H1 (cell line): ENCODE measurements around the gene SELPLG. TPM values are rescaled to one million over a fixed set of nuclear protein-coding genes. Genes with fewer than 3 reads are reported as not detected.

ENCODE experiments used
- CTCF ChIA-PET: fragments of 300-600 bp; sonication (Branson Sonifier 250); formaldehyde crosslinking; loops from one replicate; lab custom pipeline; 2021; ENCODE audit not compliant: partially characterized antibody; lab: Charles Lee
- POLR2A ChIA-PET: fragments of 300-600 bp; sonication (Branson Sonifier 250); formaldehyde crosslinking; loops from one replicate; lab custom pipeline; 2021; ENCODE audit warnings: inconsistent platforms; ENCODE audit not compliant: partially characterized antibody; lab: Charles Lee
- DNase-seq, 2 experiments: peaks; one replicate each; pipeline versions ENCODE4 v3.0.0 to v3.0.0-alpha.2; 2010 to 2022; ENCODE audit warnings: low spot score in 2 of 2, low read depth in 1 of 2, mixed read lengths in 1 of 2
- FAIRE-seq: peaks from 2 replicates; lab custom pipeline; 2011; peaks lifted over from hg19 to GRCh38; lab: Jason Lieb, UNC
- H2AFZ ChIP-seq: 2 replicates; pipeline ENCODE4 v1.8.1; 2012; ENCODE audit warnings: low read length, inconsistent platforms
- H2AK5ac ChIP-seq: 2 replicates; pipeline ENCODE4 v1.6.1; 2013; ENCODE audit warnings: low read depth, low read length
- H2BK120ac ChIP-seq: replicated peaks from 2 replicates; pipeline ENCODE3; 2013; ENCODE audit warnings: low read depth, low read length, inconsistent platforms
- H2BK12ac ChIP-seq: 2 replicates; pipeline ENCODE4 v1.6.1; 2013; ENCODE audit warnings: low read depth, low read length
- H2BK15ac ChIP-seq: 2 replicates; pipeline ENCODE4 v1.6.1; 2013; ENCODE audit warnings: low read length
- H2BK20ac ChIP-seq: 2 replicates; pipeline ENCODE4 v1.6.1; 2013; ENCODE audit warnings: low read length
- H2BK5ac ChIP-seq: 2 replicates; pipeline ENCODE4 v1.6.1; 2013; ENCODE audit warnings: low read depth, low read length
- H3K14ac ChIP-seq: 2 replicates; pipeline ENCODE4 v1.6.1; 2013; ENCODE audit warnings: inconsistent platforms; ENCODE audit not compliant: insufficient read length
- H3K18ac ChIP-seq: 2 replicates; pipeline ENCODE4 v1.6.1; 2013; ENCODE audit warnings: low read length; ENCODE audit errors: extremely low read depth
- H3K23ac ChIP-seq: 2 replicates; pipeline ENCODE4 v1.6.1; 2013; ENCODE audit warnings: inconsistent platforms; ENCODE audit not compliant: insufficient read length
- H3K23me2 ChIP-seq: 2 replicates; pipeline ENCODE4 v1.6.1; 2013; ENCODE audit warnings: low read depth, low read length
- H3K27ac ChIP-seq: 2 replicates; pipeline ENCODE4 v1.6.1; 2011; ENCODE audit warnings: low read depth, low read length, inconsistent platforms
- H3K27me3 ChIP-seq, 4 experiments: replicated peaks in 1 of 4; 1 replicate in 1 of 4; 2 replicates in 3 of 4; pipeline versions ENCODE4 v1.6.1 to v1.8.1; 2011 to 2013; ENCODE audit warnings: low read length in 3 of 4, mild to moderate bottlenecking in 3 of 4, inconsistent platforms in 2 of 4, mixed read lengths in 2 of 4, moderate library complexity in 1 of 4; ENCODE audit not compliant: control insufficient read depth in 3 of 4, insufficient read depth in 3 of 4; ENCODE audit errors: extremely low read depth in 1 of 4
- H3K36me3 ChIP-seq, 4 experiments: 2 replicates each; pipeline versions ENCODE4 v1.6.1 to v1.8.1; 2011 to 2013; ENCODE audit warnings: mild to moderate bottlenecking in 4 of 4, low read length in 3 of 4, moderate library complexity in 2 of 4, control low read depth in 1 of 4, inconsistent platforms in 1 of 4; ENCODE audit not compliant: insufficient read depth in 4 of 4, control insufficient read depth in 2 of 4
- H3K4ac ChIP-seq: replicated peaks from 2 replicates; pipeline ENCODE3; 2013; ENCODE audit warnings: low read length, low read depth, mixed read lengths, inconsistent platforms; ENCODE audit not compliant: insufficient read length
- H3K4me1 ChIP-seq, 4 experiments: replicated peaks in 1 of 4; 1 replicate in 1 of 4; 2 replicates in 3 of 4; pipeline versions ENCODE4 v1.6.1 to v1.8.1; 2011 to 2013; ENCODE audit warnings: low read length in 3 of 4, inconsistent platforms in 2 of 4, mixed read lengths in 1 of 4; ENCODE audit not compliant: insufficient read depth in 4 of 4, control insufficient read depth in 3 of 4
- H3K4me2 ChIP-seq, 2 experiments: 2 replicates each; pipeline versions ENCODE4 v1.6.1 to v1.8.1; 2011 to 2013; ENCODE audit warnings: low read depth in 2 of 2, low read length in 2 of 2, control low read depth in 1 of 2, inconsistent platforms in 1 of 2, mild to moderate bottlenecking in 1 of 2; ENCODE audit not compliant: insufficient read depth in 1 of 2
- H3K4me3 ChIP-seq, 4 experiments: fragments of 200-600, 300-600 bp in 1 of 4; sonication (generic), shearing (Covaris generic), sonication (Bioruptor Twin) in 1 of 4; 2 replicates each; pipeline versions ENCODE4 v1.5.1 to v1.8.1; 2011 to 2016; ENCODE audit warnings: low read length in 4 of 4, low read depth in 3 of 4, control low read depth in 2 of 4, inconsistent platforms in 2 of 4, mild to moderate bottlenecking in 2 of 4, mixed read lengths in 1 of 4, moderate library complexity in 1 of 4; ENCODE audit not compliant: insufficient read depth in 2 of 4; ENCODE audit errors: extremely low read depth in 1 of 4
- H3K56ac ChIP-seq: replicated peaks from 2 replicates; pipeline ENCODE3; 2013; ENCODE audit warnings: low read depth, mild to moderate bottlenecking, mixed read lengths, low read length, inconsistent platforms; ENCODE audit not compliant: insufficient read length
- H3K79me1 ChIP-seq: 2 replicates; pipeline ENCODE4 v1.6.1; 2013; ENCODE audit warnings: low read depth, low read length, control low read depth
- H3K79me2 ChIP-seq, 2 experiments: 2 replicates each; pipeline versions ENCODE4 v1.6.1 to v1.8.1; 2012 to 2013; ENCODE audit warnings: low read length in 2 of 2, mild to moderate bottlenecking in 2 of 2, inconsistent platforms in 1 of 2; ENCODE audit not compliant: insufficient read depth in 2 of 2, control insufficient read depth in 1 of 2
- H3K9ac ChIP-seq, 4 experiments: replicated peaks in 1 of 4; 1 replicate in 1 of 4; 2 replicates in 3 of 4; pipeline versions ENCODE4 v1.6.1 to v1.8.1; 2011 to 2013; ENCODE audit warnings: low read depth in 3 of 4, low read length in 3 of 4, control low read depth in 2 of 4, mild to moderate bottlenecking in 2 of 4, moderate library complexity in 2 of 4, inconsistent platforms in 1 of 4; ENCODE audit errors: extremely low read depth in 1 of 4
- H3K9me3 ChIP-seq, 2 experiments: 2 replicates each; pipeline versions ENCODE4 v1.6.1 to v1.8.1; 2012 to 2013; ENCODE audit warnings: mild to moderate bottlenecking in 2 of 2, moderate library complexity in 2 of 2, control low read depth in 1 of 2, inconsistent platforms in 1 of 2, low read depth in 1 of 2, low read length in 1 of 2, mixed read lengths in 1 of 2; ENCODE audit not compliant: insufficient read depth in 2 of 2
- H4K20me1 ChIP-seq, 2 experiments: replicated peaks in 1 of 2; 2 replicates each; pipeline versions ENCODE3 to v1.8.1; 2011 to 2013; ENCODE audit warnings: inconsistent platforms in 2 of 2, low read length in 2 of 2, mild to moderate bottlenecking in 1 of 2; ENCODE audit not compliant: insufficient read depth in 2 of 2, control insufficient read depth in 1 of 2
- H4K5ac ChIP-seq: 2 replicates; pipeline ENCODE4 v1.6.1; 2013; ENCODE audit warnings: low read length, low read depth, mixed read lengths, inconsistent platforms; ENCODE audit not compliant: insufficient read length
- H4K8ac ChIP-seq: 2 replicates; pipeline ENCODE4 v1.8.0; 2013; ENCODE audit warnings: mild to moderate bottlenecking, moderate library complexity, low read length, inconsistent platforms; ENCODE audit not compliant: insufficient read depth; ENCODE audit errors: extremely low read depth
- H4K91ac ChIP-seq: replicated peaks from 2 replicates; pipeline ENCODE3; 2013; ENCODE audit warnings: low read length, mixed read lengths, inconsistent platforms; ENCODE audit not compliant: insufficient read length
- ASH2L ChIP-seq: fragments of 200-600, 300-600 bp; sonication (generic); IDR thresholded peaks from one replicate; pipeline ENCODE4 v1.7.1; 2017; ENCODE audit warnings: low read length
- FOSL1 ChIP-seq: IDR thresholded peaks from 2 replicates; pipeline ENCODE4 v1.6.1; 2011; ENCODE audit warnings: mild to moderate bottlenecking, low read depth, low read length, moderate library complexity; ENCODE audit not compliant: insufficient read depth
- GTF2F1 ChIP-seq: IDR thresholded peaks from 2 replicates; pipeline ENCODE4 v1.6.1; 2012; ENCODE audit warnings: low read depth, low read length, improper control_type of control experiment, borderline replicate concordance
- MAFK ChIP-seq: IDR thresholded peaks from 2 replicates; pipeline ENCODE4 v1.6.1; 2012; ENCODE audit warnings: low read depth, mild to moderate bottlenecking, improper control_type of control experiment, low read length
- RXRA ChIP-seq: IDR thresholded peaks from 2 replicates; pipeline ENCODE4 v1.6.1; 2011; ENCODE audit warnings: low read depth, mild to moderate bottlenecking, low read length, moderate library complexity; ENCODE audit not compliant: insufficient read depth
- SIX5 ChIP-seq: IDR thresholded peaks from 2 replicates; pipeline ENCODE4 v1.6.1; 2011; ENCODE audit warnings: mild to moderate bottlenecking, low read depth, low read length
- SP1 ChIP-seq: IDR thresholded peaks from 2 replicates; pipeline ENCODE4 v1.6.1; 2011; ENCODE audit warnings: low read depth, low read length
- TCF12 ChIP-seq: IDR thresholded peaks from 2 replicates; pipeline ENCODE4 v1.6.1; 2011; ENCODE audit warnings: low read depth, mild to moderate bottlenecking, low read length
- WGBS, 2 experiments: shearing (Covaris generic) in 1 of 2; methylation state at CpG; one replicate each; pipeline versions ENCODE4 v1.1.6 to v1.1.7; 2013 to 2015; ENCODE audit warnings: low lambda C conversion rate in 2 of 2, mixed read lengths in 2 of 2, inconsistent platforms in 1 of 2, low coverage in 1 of 2, missing lambda C conversion rate in 1 of 2; ENCODE audit not compliant: insufficient replicate concordance in 2 of 2, insufficient coverage in 1 of 2, insufficient read length in 1 of 2; ENCODE audit errors: extremely low coverage in 1 of 2, missing lambda C conversion rate in 1 of 2; 5-methylcytosine and 5-hydroxymethylcytosine counted together
- polyA plus RNA-seq, 7 experiments: library from polyadenylated mRNA; depleted of rRNA in 3 of 7; stranded (reverse) in 5 of 7; unstranded in 2 of 7; fragments of >200 nt in 5 of 7; fragments of 200-250 nt in 2 of 7; gene quantifications; 1 replicate in 5 of 7; 2 replicates in 1 of 7; 4 replicates in 1 of 7; pipeline versions ENCODE4 v1.2.1 to v1.2.3, GENCODE V29; 2011 to 2013; ENCODE audit warnings: missing spikeins in 2 of 7, mixed read lengths in 2 of 7
- total RNA-seq: library from RNA; stranded (reverse); fragmentation: NEBNext Ultra II Directional; extraction: Animal tissue kit (Norgen Biotek cat#: 25700); gene quantifications from 2 replicates; pipeline ENCODE4 v1.2.1, GENCODE V29; 2021

SELPLG gene
- total and polyA plus RNA-seq, 2 of the 8 experiments (the other 6 are each of a cell fraction or from before 2014, with no cell fraction given) = 0.18 TPM; not detected in 1

DNA sequence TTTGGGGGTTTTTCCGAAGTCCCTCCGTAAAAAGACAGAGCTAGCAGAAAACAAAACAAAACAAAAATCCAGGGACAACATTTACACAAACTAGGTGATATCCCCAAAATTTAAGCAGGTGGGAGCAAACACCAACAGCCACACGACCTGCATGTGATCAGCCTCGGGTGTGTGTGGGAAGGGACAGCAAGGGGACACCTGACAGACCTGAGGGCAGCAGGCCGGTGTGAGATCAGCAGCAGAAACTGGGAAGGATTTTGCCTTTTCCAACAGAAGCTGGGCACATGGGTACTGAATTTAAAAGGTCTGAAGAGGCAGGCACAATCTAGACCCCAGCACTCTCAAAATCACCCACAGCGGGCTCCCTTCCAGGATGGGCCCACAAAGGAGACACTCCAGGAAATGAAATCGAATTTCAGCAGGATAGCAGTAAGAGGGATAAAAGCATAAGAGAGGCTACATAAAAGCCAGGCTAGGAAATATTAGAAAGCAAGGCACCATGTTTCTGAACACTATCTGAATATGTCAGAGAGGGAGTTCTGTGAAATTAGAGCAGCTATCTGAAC, 36.5 kb upstream of the SELPLG start:
- Histone ChIP-seq H3K56ac (no peak overlapping the region), H3K79me2 (0 out of 4 replicates have a peak, but pooled peaks cover 0 to 3% of the 10 kb centered on the region in 2 experiments), H2BK20ac (no peak overlapping the region), H3K79me1 (peaks cover 8% of the 10 kb centered on the region; the same call in 1 of the 2 replicates), H3K14ac (no peak overlapping the region), H3K9me3 (no peaks in the 10 kb centered on the region), H2BK120ac (no peak overlapping the region), H3K4me2 (no peak overlapping the region), H2BK12ac (no peak overlapping the region), H4K20me1 (peaks cover 3 to 7% of the 10 kb centered on the region in 2 experiments), H3K23me2 (no peaks in the 10 kb centered on the region), H4K5ac (no peak overlapping the region), H3K9ac (no peak overlapping the region; a peak in 1 of 7 replicates), H3K18ac (no peak overlapping the region), H3K36me3 (no peaks in the 10 kb centered on the region), H3K27me3 (no peaks in the 10 kb centered on the region), H4K8ac (no peak overlapping the region; the same call in 1 of the 2 replicates), H2AFZ (no peak overlapping the region), H3K4me3 (no peak overlapping the region), H3K4me1 (peaks cover 0 to 3% (median 1%) of the 10 kb centered on the region in 4 experiments; a peak in 4 of 7 replicates), H3K27ac (no peak overlapping the region; the same call in 1 of the 2 replicates), H4K91ac (no peak overlapping the region), H2BK5ac (no peak overlapping the region), H3K23ac (no peak overlapping the region), H2AK5ac (no peak overlapping the region), H3K4ac (no peak overlapping the region), H2BK15ac (no peak overlapping the region)
- 82% methylated on average over 7 of the region's 7 CpGs; no CpG with 5 or more reads in 1 of the 2 experiments for WGBS, 2 experiments
- ChIA-PET POLR2A (interaction anchor here (1.8 kb wide), 1 partner anchor 21 kb away, joined by 5 read pairs; no protein-coding TSS in a partner anchor), CTCF (interaction anchor here (1.1 to 10.4 kb wide), 7 partner anchors 9 to 134 kb away, joined by 3 to 188 read pairs (median 5); no protein-coding TSS in a partner anchor)
- FAIRE-seq = no peak
- TF ChIP-seq SIX5 (no peak), TCF12 (no peak), FOSL1 (no peak), ASH2L (no peak), SP1 (no peak), RXRA (no peak), MAFK (no peak), GTF2F1 (no peak)
- DNase-seq = no peak
